Measurements from ENCODE around the gene ATOH8. TPM values are rescaled to one million over a fixed set of nuclear protein-coding genes. Genes with fewer than 3 reads are reported as not detected.

The ATOH8 gene
- total and polyA plus RNA-seq, 2 experiments from 2014 or later, result 12.7 to 50.1 TPM

DNA sequence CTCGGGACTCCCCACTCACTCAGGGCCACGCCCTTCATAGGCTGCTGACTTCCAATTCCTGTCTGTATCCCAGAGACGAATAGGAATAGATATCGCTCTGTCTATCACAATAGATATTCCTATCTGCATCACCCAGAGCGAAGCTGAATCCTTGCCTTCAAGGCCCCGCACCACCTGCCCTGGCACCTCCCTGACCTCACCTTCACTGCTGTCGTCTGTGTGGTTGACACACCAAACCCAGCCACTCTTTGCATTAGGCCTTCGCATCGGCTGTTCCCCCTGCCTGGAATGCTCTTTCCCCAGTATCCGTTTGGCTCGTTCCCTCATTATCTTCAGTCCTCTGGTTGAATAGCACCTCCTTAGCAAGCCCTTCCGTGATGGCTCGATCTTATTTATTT lies 43.5 kb downstream of the ATOH8 start:
- 95 to 96% methylated on average over 13 of the region's 13 CpGs for WGBS, 2 experiments (ENCODE audit: low coverage in 1 of 2, low lambda C conversion rate in 2 of 2, missing lambda C conversion rate in 2 of 2)
- Histone ChIP-seq H4K20me1 (ENCODE audit: insufficient read depth) (no peaks in the 10 kb centered on the region), H3K27me3 (replicated peaks; ENCODE audit: insufficient read depth) (no peaks in the 10 kb centered on the region), H3K9ac (no peak overlapping the region), H3K36me3 (ENCODE audit: low read depth) (no peaks in the 10 kb centered on the region), H2AFZ (no peak overlapping the region), H3K27ac (no peak overlapping the region), H3K79me2 (ENCODE audit: insufficient read depth) (no peaks in the 10 kb centered on the region), H3K4me2 (ENCODE audit: unreplicated experiment) (no peak overlapping the region), H3K4me1 (ENCODE audit: insufficient read depth) (peaks cover 25% of the 10 kb centered on the region), H3F3A (ENCODE audit: insufficient read depth) (peaks cover 17% of the 10 kb centered on the region), H3K4me3 (no peak overlapping the region), H3K9me3 (ENCODE audit: low read depth) (no peaks in the 10 kb centered on the region), H3K9me2 (ENCODE audit: insufficient read depth) (no peaks in the 10 kb centered on the region)
- TF ChIP-seq EZH2phosphoT487 (IDR thresholded peaks at IDR 0.05; ENCODE audit: insufficient read depth, low read depth) (no peak), EZH2 (IDR thresholded peaks at IDR 0.05; ENCODE audit: insufficient read depth, poor library complexity, severe bottlenecking) (no peak)
- DNase-seq, result no peak
- in situ Hi-C loops (cut with MboI), result no loop called here

DNA sequence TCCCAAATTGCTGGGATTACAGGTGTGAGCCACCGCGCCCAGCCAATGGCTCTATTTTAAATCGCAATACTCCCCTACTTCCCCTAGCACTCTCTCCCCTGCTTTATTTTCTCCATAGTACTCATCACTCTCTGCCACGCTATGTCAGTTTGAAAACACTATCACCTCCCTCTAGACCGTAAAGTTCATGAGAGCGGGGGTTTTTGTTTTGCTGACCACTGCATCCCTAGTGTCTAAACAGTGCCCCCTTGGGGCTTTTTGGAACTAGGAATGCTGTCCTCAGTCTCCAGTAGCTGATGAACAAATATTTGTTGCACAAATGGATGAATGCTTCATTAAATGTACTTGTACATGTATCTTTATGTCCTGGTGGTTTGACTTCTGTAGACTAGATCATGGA lies 44.1 kb downstream of the ATOH8 start:
- 85 to 88% methylated on average over 6 of the region's 6 CpGs for WGBS, 2 experiments (ENCODE audit: low coverage in 1 of 2, low lambda C conversion rate in 2 of 2, missing lambda C conversion rate in 2 of 2)
- H3K4me1 ChIP-seq (ENCODE audit: insufficient read depth), result peaks cover 18% of the 10 kb centered on the region
- no peak overlapping the region for H3K4me2 ChIP-seq (ENCODE audit: unreplicated experiment)
- H3F3A ChIP-seq (ENCODE audit: insufficient read depth), result peaks cover 13% of the 10 kb centered on the region
- H4K20me1 ChIP-seq (ENCODE audit: insufficient read depth), result no peaks in the 10 kb centered on the region
- no peak overlapping the region for H2AFZ ChIP-seq
- DNase-seq, result peak; percentile 59
- H3K27ac ChIP-seq, result no peak overlapping the region
- no peak overlapping the region for H3K4me3 ChIP-seq
- no peaks in the 10 kb centered on the region for H3K36me3 ChIP-seq (ENCODE audit: low read depth)
- TF ChIP-seq EZH2 (IDR thresholded peaks at IDR 0.05; ENCODE audit: insufficient read depth, poor library complexity, severe bottlenecking) (no peak), EZH2phosphoT487 (IDR thresholded peaks at IDR 0.05; ENCODE audit: insufficient read depth, low read depth) (no peak)
- H3K9me2 ChIP-seq (ENCODE audit: insufficient read depth), result no peaks in the 10 kb centered on the region
- no peaks in the 10 kb centered on the region for H3K9me3 ChIP-seq (ENCODE audit: low read depth)
- no peaks in the 10 kb centered on the region for H3K27me3 ChIP-seq (replicated peaks; ENCODE audit: insufficient read depth)
- no peak overlapping the region for H3K9ac ChIP-seq
- H3K79me2 ChIP-seq (ENCODE audit: insufficient read depth), result no peaks in the 10 kb centered on the region
- in situ Hi-C loops (cut with MboI), result no loop called here

DNA sequence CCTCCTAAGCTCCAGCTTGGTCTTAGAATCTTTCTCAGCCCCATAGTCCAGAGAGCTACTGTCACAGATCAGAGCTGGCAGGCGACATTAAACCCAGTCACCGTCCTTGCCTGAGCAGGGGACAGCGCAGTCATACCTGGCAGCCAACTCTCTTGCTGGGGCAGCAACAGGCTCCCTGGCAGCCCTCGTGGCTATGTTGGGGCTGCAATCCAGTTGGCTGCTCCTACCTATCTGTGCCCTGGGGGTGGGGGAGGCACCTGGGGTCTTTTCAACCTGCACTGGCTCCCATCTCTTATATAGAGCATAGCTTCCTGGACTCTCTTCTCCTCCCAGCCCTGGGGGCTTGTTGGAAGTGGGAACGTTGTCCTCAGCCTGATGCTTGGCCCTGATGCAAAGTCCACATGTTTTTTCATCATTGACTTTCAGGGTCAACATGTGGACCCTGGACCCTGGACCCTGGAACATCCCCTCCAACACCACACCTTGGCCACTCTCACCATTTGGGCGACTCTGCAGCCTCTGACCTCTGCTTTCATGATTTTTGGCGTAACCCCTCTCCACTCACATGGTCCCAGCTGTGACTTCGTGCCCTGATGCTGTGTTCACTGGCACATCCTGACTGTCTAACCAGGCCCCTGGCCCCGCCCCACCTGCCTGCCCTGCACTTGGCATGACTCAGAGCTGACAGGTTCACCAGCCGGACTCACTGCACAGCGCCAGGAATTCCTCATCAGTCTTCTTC lies 45.6 kb downstream of the ATOH8 start:
- DNase-seq, result no peak
- 83 to 87% methylated on average over 11 of the region's 11 CpGs for WGBS, 2 experiments (ENCODE audit: low coverage in 1 of 2, low lambda C conversion rate in 2 of 2, missing lambda C conversion rate in 2 of 2)
- in situ Hi-C loops (cut with MboI), result no loop called here

DNA sequence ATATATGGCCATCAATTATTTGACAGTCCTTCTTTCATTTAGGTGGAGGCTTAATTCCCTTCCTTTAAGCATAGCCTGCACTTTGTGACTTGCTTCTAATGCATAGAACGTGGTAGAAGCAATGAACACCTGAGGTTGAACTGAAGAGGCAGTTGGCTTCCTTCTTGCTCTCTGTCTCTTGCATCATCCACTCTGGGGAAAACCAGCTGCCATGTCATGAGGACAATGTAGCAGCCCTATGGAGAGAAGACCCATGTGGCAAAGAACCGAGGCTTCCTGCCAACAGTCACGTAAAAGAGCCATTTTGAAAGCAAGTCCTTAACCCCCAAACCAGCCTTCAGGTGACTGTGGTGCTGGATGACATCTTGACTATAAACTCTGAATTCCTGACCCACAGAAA lies 46.8 kb downstream of the ATOH8 start:
- no peak overlapping the region for H3K9ac ChIP-seq
- TF ChIP-seq EZH2 (IDR thresholded peaks at IDR 0.05; ENCODE audit: insufficient read depth, poor library complexity, severe bottlenecking) (no peak), EZH2phosphoT487 (IDR thresholded peaks at IDR 0.05; ENCODE audit: insufficient read depth, low read depth) (no peak)
- H3K9me2 ChIP-seq (ENCODE audit: insufficient read depth), result no peaks in the 10 kb centered on the region
- H3K79me2 ChIP-seq (ENCODE audit: insufficient read depth), result no peaks in the 10 kb centered on the region
- H3K9me3 ChIP-seq (ENCODE audit: low read depth), result no peaks in the 10 kb centered on the region
- H3K4me2 ChIP-seq (ENCODE audit: unreplicated experiment), result no peak overlapping the region
- no peaks in the 10 kb centered on the region for H4K20me1 ChIP-seq (ENCODE audit: insufficient read depth)
- 84 to 93% methylated on average over 3 of the region's 3 CpGs for WGBS, 2 experiments (ENCODE audit: low coverage in 1 of 2, low lambda C conversion rate in 2 of 2, missing lambda C conversion rate in 2 of 2)
- no peaks in the 10 kb centered on the region for H3K36me3 ChIP-seq (ENCODE audit: low read depth)
- H3K27me3 ChIP-seq (replicated peaks; ENCODE audit: insufficient read depth), result no peaks in the 10 kb centered on the region
- H2AFZ ChIP-seq, result no peak overlapping the region
- H3K4me3 ChIP-seq, result no peak overlapping the region
- DNase-seq, result no peak
- peaks cover 11% of the 10 kb centered on the region for H3K4me1 ChIP-seq (ENCODE audit: insufficient read depth)
- no peak overlapping the region for H3K27ac ChIP-seq
- H3F3A ChIP-seq (ENCODE audit: insufficient read depth), result peaks cover 9% of the 10 kb centered on the region; the same call in 1 of the 2 replicates
- in situ Hi-C loops (cut with MboI), result no loop called here

More for the DNA sequence above, 45.6 kb downstream of the ATOH8 start:
- H3K4me3 ChIP-seq, result no peak overlapping the region
- no peaks in the 10 kb centered on the region for H3K36me3 ChIP-seq (ENCODE audit: low read depth)
- H3K27ac ChIP-seq, result no peak overlapping the region
- no peaks in the 10 kb centered on the region for H3K27me3 ChIP-seq (replicated peaks; ENCODE audit: insufficient read depth)
- peaks cover 11% of the 10 kb centered on the region for H3K4me1 ChIP-seq (ENCODE audit: insufficient read depth)
- H4K20me1 ChIP-seq (ENCODE audit: insufficient read depth), result no peaks in the 10 kb centered on the region
- H3F3A ChIP-seq (ENCODE audit: insufficient read depth), result peaks cover 9% of the 10 kb centered on the region; the same call in 1 of the 2 replicates
- H3K9me2 ChIP-seq (ENCODE audit: insufficient read depth), result no peaks in the 10 kb centered on the region
- TF ChIP-seq EZH2phosphoT487 (IDR thresholded peaks at IDR 0.05; ENCODE audit: insufficient read depth, low read depth) (no peak), EZH2 (IDR thresholded peaks at IDR 0.05; ENCODE audit: insufficient read depth, poor library complexity, severe bottlenecking) (no peak)
- no peak overlapping the region for H2AFZ ChIP-seq
- H3K4me2 ChIP-seq (ENCODE audit: unreplicated experiment), result no peak overlapping the region
- H3K9me3 ChIP-seq (ENCODE audit: low read depth), result no peaks in the 10 kb centered on the region
- no peak overlapping the region for H3K9ac ChIP-seq
- no peaks in the 10 kb centered on the region for H3K79me2 ChIP-seq (ENCODE audit: insufficient read depth)

All from GM23248 (cell line).